ENCODE results near the gene SH3GL3. TPM values are rescaled to one million over a fixed set of nuclear protein-coding genes. Genes with fewer than 3 reads are reported as not detected.

Gene SH3GL3, protein sequence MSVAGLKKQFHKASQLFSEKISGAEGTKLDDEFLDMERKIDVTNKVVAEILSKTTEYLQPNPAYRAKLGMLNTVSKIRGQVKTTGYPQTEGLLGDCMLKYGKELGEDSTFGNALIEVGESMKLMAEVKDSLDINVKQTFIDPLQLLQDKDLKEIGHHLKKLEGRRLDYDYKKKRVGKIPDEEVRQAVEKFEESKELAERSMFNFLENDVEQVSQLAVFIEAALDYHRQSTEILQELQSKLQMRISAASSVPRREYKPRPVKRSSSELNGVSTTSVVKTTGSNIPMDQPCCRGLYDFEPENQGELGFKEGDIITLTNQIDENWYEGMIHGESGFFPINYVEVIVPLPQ
- total RNA-seq: not detected in 2 replicates

GRCh38 chr15:83446904-83447709 is at the start of gene SH3GL3:
Gene SH3GL3, plus strand, starts transcription at chr15:83447341. Its CDS starts 193 bp downstream, at chr15:83447534.
- peak; percentile 16 for DNase-seq (ENCODE audit: extremely low read depth, low read depth, low spot score)

DNA sequence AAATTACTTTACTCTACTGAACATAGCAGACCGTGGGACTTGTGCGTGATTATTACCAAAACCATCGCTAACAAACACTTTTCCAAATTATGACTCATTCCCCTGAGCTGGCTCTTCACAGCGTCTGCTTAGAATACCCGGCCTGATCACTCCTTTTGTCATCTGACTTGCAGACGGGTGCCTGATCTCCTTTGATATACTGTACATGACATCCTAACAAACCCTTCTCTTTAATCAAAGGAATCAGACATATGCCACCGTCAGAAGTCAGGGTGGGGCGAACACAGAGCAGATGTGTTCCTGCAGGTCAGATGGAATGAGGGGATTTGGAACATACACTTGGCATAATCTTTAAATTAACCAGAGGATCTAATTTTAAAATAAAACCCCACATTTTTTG is 48.5 kb upstream of the SH3GL3 start:
- DNase-seq (ENCODE audit: extremely low read depth, low read depth, low spot score): no peak

GRCh38 chr15:83404121-83404520 is 43.0 kb upstream of the SH3GL3 start:
- no peak for DNase-seq (ENCODE audit: extremely low read depth, low read depth, low spot score)

- DNase-seq (ENCODE audit: extremely low read depth, low read depth, low spot score): no peak
Measured at GRCh38 chr15:83410532-83410931, 36.6 kb upstream of the SH3GL3 start.

DNA sequence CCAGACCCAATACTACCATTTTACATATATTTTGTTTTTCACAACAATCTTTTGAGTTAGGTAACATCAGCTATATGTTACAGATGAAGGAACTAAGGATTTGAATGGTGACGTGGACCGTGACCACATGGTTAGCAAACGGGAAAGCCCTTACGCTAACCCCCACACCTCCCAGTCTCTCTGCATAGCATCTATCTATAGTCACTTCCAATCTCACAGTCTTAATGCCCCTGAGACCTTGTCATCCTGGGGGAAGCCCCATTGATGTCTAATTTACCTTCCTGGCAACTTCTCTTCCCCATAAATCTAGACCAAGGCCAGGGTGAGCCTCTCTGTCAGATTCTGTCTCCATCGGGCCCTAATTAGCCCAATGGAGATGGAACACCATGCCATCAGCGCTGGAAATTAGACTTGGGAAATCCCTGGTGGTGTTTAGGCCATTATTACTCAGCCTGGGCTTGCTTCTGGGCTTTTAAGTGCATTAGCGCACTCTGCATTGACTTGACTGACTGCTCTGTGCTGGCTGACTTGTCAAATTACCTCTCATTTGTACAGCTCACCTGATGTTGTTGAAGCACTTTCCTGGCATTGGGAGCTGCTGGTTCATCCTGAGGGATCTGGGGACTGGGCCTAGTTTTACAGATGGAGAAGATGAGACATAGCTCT is 34.0 kb upstream of the SH3GL3 start:
- DNase-seq (ENCODE audit: extremely low read depth, low read depth, low spot score): no peak

- DNase-seq (ENCODE audit: extremely low read depth, low read depth, low spot score): no peak
Measured at GRCh38 chr15:83422081-83422480, 25.1 kb upstream of the SH3GL3 start.

- no peak for DNase-seq (ENCODE audit: extremely low read depth, low read depth, low spot score)
Measured at GRCh38 chr15:83422541-83422940, 24.6 kb upstream of the SH3GL3 start.

DNA sequence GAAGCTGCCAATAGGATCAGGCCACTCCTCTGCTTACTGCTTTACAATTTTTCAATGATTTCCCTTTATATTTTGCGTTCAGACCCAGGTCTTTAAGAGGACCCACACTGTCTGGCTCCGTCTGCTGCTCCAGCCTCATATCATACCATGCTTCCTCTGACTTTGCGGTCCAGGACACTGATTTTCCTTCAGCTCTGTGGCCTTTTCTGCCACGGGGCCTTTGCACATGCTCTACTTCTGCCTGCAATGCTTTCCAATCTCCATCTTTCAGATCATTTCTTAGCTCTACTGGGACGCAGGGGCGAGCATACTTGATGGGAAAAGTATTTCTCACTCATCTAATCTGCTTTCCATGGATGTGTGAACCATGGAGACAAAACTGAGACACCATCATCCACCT is 23.0 kb upstream of the SH3GL3 start:
- DNase-seq (ENCODE audit: extremely low read depth, low read depth, low spot score): no peak

GRCh38 chr15:83430441-83430840 is 16.7 kb upstream of the SH3GL3 start:
- no peak for DNase-seq (ENCODE audit: extremely low read depth, low read depth, low spot score)

GRCh38 chr15:83431521-83431920 is 15.6 kb upstream of the SH3GL3 start:
- DNase-seq (ENCODE audit: extremely low read depth, low read depth, low spot score): no peak

GRCh38 chr15:83435202-83435601 is 11.9 kb upstream of the SH3GL3 start:
- DNase-seq (ENCODE audit: extremely low read depth, low read depth, low spot score): no peak

DNA sequence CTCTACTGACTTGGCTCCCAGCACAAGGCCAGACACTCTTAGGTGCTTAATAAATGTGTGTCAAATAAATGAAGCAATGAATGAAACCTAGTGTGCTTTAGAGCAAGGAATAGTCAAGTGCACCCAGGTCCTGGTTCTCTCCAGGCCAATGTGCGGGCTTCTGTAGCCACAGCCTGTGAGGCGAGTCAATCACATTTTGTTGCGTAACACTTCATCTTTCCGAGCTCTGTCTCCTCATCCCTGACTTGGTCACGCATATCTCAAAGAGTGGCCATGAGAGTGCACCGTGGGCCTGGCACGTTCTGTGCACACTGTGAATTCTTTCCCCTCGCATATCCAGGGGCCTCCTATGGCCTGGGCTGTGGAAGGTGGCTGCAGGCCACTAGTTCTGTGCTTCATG is 11.4 kb upstream of the SH3GL3 start:
- DNase-seq (ENCODE audit: extremely low read depth, low read depth, low spot score): no peak

- peak; percentile 20 for DNase-seq (ENCODE audit: extremely low read depth, low read depth, low spot score)
Measured at GRCh38 chr15:83436513-83437158, 10.5 kb upstream of the SH3GL3 start.

DNA sequence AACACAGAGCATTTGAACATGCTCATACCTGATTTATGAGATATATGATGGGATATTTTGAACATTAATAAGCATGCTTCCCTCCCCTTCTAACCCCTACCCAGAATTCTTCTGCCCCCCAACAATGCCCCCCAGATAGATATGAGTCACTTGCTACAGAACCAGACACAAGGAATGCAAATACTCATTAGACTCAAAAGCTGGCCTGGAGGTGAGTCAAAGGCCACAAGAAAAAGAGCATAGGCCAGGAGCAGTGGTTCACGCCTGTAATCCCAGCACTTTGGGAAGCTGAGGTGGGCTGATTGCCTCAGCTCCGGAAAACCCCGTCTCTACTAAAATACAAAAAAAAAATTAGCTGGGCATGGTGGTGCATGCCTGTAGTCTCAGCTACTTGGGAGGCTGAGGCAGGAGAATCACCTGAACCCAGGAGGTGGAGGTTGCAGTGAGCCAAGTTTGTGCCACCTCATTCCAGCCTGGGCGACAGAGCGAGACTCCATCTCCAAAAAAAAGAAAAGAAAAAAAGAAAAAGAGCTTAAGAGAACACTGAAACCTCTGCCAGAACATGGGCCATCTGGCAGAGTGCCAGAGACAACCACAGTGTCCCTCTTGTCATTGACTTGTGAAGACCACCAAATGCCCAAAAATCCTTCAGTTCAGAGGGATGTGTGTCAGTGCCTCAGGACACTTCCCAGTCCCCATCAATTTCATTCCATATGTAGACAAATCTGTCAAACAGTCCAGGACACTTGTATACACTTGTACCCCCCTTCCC is 3.9 kb upstream of the SH3GL3 start:
- DNase-seq (ENCODE audit: extremely low read depth, low read depth, low spot score): no peak

DNA sequence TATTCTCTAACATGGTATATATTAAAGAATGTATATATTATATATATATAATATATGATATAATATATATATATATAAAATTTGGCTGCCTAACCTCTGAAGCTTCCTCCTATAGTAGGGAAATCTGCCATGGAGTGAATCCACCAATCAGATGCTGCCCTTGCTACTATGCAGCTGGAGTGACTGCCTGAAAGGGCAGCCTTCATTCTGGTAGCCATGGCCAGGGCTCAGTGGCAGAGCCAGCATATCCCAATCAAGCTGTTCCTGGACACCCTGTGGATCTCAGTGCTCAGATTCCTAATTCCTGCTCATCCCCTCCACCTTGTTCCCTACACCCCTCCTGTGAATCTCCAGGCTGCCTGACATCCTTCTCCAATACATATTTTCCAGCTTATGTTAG is 2.2 kb upstream of the SH3GL3 start:
- DNase-seq (ENCODE audit: extremely low read depth, low read depth, low spot score): no peak

DNA sequence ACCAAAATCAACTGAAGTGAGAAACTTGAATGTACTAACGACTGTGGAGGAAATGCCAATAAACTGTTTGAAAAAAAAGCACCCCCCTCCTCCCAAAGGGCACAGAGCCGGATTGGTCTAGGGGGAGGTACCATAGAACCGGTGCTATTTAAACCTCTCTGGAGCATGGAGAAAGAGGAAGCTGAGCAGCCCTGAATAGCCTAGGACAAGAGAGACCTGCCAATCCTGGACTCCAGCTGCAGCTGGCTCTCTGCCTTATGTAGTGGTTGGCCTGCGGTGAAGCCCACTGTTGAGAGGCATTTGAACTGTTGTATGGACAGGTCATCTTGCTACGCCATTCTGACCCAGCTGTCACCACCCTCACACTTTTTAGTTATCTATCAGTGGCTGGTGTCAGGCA is 1.5 kb upstream of the SH3GL3 start:
- DNase-seq (ENCODE audit: extremely low read depth, low read depth, low spot score): no peak

DNA sequence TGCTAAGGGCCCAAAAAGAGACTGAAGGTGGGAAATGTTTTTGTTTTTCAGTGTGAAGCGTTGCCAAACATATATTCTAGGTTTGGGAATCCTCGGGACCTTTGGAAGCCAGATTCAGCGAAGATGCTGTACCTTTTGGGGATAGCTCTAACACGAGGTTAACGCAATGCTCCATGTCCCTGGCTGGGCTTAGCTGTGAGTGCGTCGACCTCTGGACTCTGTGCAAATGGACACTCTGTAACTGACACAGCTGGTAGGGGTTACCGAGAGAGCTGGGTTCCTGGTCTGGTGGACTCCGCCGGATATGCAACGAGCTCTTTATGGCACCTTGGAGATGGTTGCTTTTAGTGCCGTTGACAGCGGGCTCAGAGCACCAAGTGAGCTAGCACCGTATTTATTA is 724 bp upstream of the SH3GL3 start:
- DNase-seq (ENCODE audit: extremely low read depth, low read depth, low spot score): no peak

- no peak for DNase-seq (ENCODE audit: extremely low read depth, low read depth, low spot score)
Measured at GRCh38 chr15:83449250-83449671, 2.1 kb downstream of the SH3GL3 start.

DNA sequence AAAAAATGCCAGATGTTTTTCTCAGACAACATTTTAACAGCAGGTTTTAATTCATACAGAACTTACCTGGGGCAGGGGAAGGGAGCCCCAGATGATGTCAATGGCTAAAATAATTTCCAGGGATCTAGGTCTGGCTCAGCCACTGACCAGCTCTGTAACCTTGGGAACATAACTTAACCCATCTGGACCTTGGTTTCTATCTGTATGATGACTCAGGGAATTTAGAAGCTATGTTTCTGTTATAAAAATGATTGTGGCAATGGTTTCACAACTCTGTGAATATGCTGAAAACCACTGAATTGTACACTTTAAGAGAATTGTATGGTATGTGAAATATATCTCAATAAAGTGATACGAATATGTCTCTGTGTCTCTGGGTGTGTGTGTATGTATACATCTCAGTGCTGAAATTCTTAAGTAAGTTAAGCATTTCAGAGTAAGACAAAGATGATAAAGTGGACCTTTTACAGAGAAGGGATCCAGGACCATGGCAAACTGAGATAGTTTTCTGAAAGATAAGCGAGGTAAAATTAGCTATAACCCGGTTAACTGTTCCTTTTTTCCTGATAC is 2.9 kb downstream of the SH3GL3 start:
- DNase-seq (ENCODE audit: extremely low read depth, low read depth, low spot score): no peak

DNA sequence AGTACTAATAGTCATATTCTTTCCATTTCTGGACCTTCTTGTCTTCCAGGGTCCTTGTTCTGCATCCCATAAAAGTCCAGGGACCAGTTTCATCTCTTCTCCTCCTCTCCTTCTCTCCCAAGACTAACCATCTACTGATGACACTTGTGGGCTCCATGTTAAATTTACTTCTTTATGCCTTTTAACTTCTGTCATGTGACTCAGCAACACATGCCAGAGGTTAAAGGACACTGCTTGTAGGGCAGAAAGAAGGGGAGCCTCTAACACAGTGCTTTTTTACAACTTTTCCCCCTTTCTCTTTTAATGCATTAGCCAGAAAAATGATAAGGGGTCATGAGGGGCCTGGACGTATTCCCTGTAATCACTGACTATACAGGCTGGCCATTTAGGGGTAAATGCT is 10.0 kb downstream of the SH3GL3 start:
- no peak for DNase-seq (ENCODE audit: extremely low read depth, low read depth, low spot score)

Measured in glomerular endothelial cell (primary cell).